Fibroblast of lung (primary cell): ENCODE results near the gene KCNK5.

ENCODE experiments used
- EZH2 ChIP-seq: IDR thresholded peaks from 2 replicates; pipeline ENCODE4 v1.5.1; 2012; ENCODE audit warnings: low read length, control low read depth, mild to moderate bottlenecking; ENCODE audit errors: missing control alignments
- TF ChIP-seq, protein P1 (sequence below), 2 donors: IDR thresholded peaks in 1 of 2; conservative IDR thresholded peaks in 1 of 2; 1 replicate in 1 of 2; 2 replicates in 1 of 2; pipeline ENCODE4 v1.5.1; 2011 to 2012; ENCODE audit warnings: low read length in 2 of 2, control low read depth in 1 of 2, inconsistent platforms in 1 of 2, low read depth in 1 of 2, mild to moderate bottlenecking in 1 of 2

DNA sequence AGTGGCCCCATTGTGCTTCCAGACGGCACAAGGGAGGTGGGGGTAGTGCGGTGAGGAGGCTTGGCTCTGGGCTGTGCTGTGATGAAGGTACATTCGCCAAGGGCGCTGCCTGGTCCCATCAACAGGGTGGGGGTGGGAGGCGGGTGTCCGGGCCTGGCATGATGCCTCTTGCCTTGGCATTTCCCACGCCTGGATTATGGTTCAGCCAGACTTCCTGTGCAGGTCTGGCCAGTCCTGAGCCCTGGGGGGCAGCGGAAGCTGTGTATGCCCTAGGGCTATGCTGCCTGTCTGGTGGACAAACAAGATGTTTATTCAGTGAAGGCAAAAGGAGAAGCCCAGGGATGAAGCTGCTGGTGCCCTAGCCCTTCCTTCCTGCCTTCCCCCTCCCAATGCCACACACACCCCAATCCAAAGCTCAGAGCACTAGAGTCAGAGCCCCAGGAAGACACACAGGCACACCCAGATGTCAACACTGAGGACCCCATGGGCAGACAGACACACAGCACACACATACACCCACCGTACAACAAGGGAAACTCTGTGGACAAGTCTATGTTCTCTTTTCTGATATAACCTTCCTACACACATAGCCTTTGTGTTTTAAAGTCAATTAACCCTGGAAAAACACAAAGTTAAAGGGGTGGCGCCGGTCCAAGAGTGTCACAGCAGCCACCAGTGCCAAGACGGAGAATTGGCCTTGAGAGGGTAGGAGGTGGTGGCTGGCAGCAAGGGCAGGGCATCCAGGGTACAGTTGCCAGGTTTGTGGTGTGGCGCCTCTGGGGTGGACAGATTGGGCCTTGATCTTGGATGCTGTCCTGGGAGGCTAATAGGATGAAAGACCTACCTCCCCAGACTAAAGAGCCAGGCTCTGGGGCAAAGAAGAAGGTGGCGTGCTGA lies 59.6 kb downstream of the KCNK5 start:
- TF ChIP-seq, protein P1, sequence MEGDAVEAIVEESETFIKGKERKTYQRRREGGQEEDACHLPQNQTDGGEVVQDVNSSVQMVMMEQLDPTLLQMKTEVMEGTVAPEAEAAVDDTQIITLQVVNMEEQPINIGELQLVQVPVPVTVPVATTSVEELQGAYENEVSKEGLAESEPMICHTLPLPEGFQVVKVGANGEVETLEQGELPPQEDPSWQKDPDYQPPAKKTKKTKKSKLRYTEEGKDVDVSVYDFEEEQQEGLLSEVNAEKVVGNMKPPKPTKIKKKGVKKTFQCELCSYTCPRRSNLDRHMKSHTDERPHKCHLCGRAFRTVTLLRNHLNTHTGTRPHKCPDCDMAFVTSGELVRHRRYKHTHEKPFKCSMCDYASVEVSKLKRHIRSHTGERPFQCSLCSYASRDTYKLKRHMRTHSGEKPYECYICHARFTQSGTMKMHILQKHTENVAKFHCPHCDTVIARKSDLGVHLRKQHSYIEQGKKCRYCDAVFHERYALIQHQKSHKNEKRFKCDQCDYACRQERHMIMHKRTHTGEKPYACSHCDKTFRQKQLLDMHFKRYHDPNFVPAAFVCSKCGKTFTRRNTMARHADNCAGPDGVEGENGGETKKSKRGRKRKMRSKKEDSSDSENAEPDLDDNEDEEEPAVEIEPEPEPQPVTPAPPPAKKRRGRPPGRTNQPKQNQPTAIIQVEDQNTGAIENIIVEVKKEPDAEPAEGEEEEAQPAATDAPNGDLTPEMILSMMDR (conservative IDR thresholded peaks at IDR 0.05 in 1 of 2, IDR thresholded peaks at IDR 0.05 in 1 of 2; ENCODE audit: low read depth in 1 of 2, low read length in 2 of 2), result no peak
- no peak for TF ChIP-seq EZH2
